HUES48 (cell line): ENCODE measurements around the gene YBEY.
A peak's percentile ranks its signal among the peaks of the same experiment; 100 is the strongest.

Experiments used
- H3K27ac ChIP-seq: one replicate; pipeline ENCODE4 v1.7.0; 2013; ENCODE audit warnings: low read depth, low read length, inconsistent platforms
- H3K27me3 ChIP-seq: 2 replicates; pipeline ENCODE4 v1.6.1; 2013; ENCODE audit warnings: mild to moderate bottlenecking, low read length; ENCODE audit not compliant: control insufficient read depth, insufficient read depth
- H3K36me3 ChIP-seq: 2 replicates; pipeline ENCODE4 v1.6.1; 2013; ENCODE audit warnings: low read length; ENCODE audit not compliant: control insufficient read depth, insufficient read depth
- H3K4me1 ChIP-seq: 2 replicates; pipeline ENCODE4 v1.6.1; 2013; ENCODE audit warnings: mild to moderate bottlenecking, low read length; ENCODE audit not compliant: control insufficient read depth, insufficient read depth
- H3K4me3 ChIP-seq: 2 replicates; pipeline ENCODE4 v1.5.1; 2013; ENCODE audit warnings: mild to moderate bottlenecking, low read depth, low read length
- H3K9ac ChIP-seq: 2 replicates; pipeline ENCODE4 v1.6.1; 2013; ENCODE audit warnings: mild to moderate bottlenecking, low read depth, low read length, moderate library complexity
- H3K9me3 ChIP-seq: 2 replicates; pipeline ENCODE4 v1.6.1; 2013; ENCODE audit warnings: low read length; ENCODE audit not compliant: control insufficient read depth, insufficient read depth

YBEY gene

GRCh38 chr21:46287541-46287940, 1.4 kb downstream of the YBEY start:
- Histone ChIP-seq H3K36me3 (peaks cover 30% of the 10 kb centered on the region), H3K27ac (no peak overlapping the region), H3K9me3 (no peaks in the 10 kb centered on the region), H3K27me3 (no peaks in the 10 kb centered on the region), H3K4me3 (peak overlapping the region; percentile 85; the same call in 1 of the 2 replicates), H3K9ac (no peak overlapping the region), H3K4me1 (peaks cover 26% of the 10 kb centered on the region)

- H3K9ac ChIP-seq = no peak overlapping the region
- H3K4me3 ChIP-seq = no peak overlapping the region
- no peaks in the 10 kb centered on the region for H3K9me3 ChIP-seq
- no peaks in the 10 kb centered on the region for H3K27me3 ChIP-seq
- H3K36me3 ChIP-seq = peaks cover 16% of the 10 kb centered on the region
- H3K4me1 ChIP-seq = peaks cover 17% of the 10 kb centered on the region
- no peak overlapping the region for H3K27ac ChIP-seq
Measured at GRCh38 chr21:46289655-46290179, 3.6 kb downstream of the YBEY start.

- no peaks in the 10 kb centered on the region for H3K9me3 ChIP-seq
- no peak overlapping the region for H3K27ac ChIP-seq
- peaks cover 16% of the 10 kb centered on the region for H3K4me1 ChIP-seq
- no peak overlapping the region for H3K4me3 ChIP-seq
- no peaks in the 10 kb centered on the region for H3K27me3 ChIP-seq
- H3K36me3 ChIP-seq = peaks cover 12% of the 10 kb centered on the region
- H3K9ac ChIP-seq = no peak overlapping the region
Measured at GRCh38 chr21:46291561-46291960, 5.4 kb downstream of the YBEY start.

- peaks cover 6% of the 10 kb centered on the region; the same call in 1 of the 2 replicates for H3K27me3 ChIP-seq
- H3K4me1 ChIP-seq = peaks cover 5% of the 10 kb centered on the region; the same call in 1 of the 2 replicates
- peaks cover 17% of the 10 kb centered on the region for H3K36me3 ChIP-seq
- H3K4me3 ChIP-seq = no peak overlapping the region
- peak overlapping the region; percentile 20 for H3K27ac ChIP-seq
- no peak overlapping the region for H3K9ac ChIP-seq
- H3K9me3 ChIP-seq = no peaks in the 10 kb centered on the region
Measured at GRCh38 chr21:46294647-46295176, 8.6 kb downstream of the YBEY start.

GRCh38 chr21:46295177-46295770, 9.1 kb downstream of the YBEY start:
- H3K9ac ChIP-seq = no peak overlapping the region
- peak overlapping the region; percentile 20 for H3K27ac ChIP-seq
- H3K9me3 ChIP-seq = no peaks in the 10 kb centered on the region

DNA sequence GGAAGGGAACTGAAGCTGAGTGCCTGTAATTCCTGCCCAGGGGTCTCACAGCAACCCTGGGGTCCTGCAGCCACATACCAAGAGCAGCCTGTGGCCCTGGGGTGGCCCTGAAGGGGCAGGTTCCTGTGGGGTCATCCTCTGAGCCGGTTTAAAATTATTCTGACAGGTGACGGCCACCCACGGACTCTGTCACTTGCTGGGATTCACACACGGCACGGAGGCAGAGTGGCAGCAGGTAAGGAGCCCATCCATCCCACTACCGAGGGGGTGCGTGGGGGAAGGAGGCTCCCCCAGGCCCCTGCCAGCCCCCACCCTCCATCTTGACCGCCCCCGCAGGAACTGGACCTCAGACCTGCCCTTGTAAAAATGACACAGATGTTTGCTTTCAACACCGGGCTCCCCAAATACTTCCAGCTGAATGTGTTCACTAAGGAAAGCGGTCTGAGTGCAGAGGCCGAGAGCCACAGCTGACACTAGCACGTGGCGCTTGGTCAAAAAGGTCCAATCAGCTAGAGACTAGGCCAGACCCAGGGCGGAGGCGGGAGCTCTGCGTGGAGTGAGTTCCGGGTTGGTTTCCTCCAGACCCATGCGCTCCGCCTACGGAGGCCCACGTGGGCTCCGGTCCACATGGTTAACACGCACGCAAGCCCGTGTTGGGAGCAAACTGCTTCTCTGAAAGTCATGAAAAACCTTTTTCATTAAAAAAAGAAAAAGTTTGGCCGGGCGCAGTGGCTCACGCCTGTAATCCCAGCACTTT, 10.0 kb downstream of the YBEY start:
- Histone ChIP-seq H3K36me3 (peaks cover 21% of the 10 kb centered on the region), H3K27me3 (peaks cover 6% of the 10 kb centered on the region; the same call in 1 of the 2 replicates), H3K9me3 (no peaks in the 10 kb centered on the region), H3K9ac (no peak overlapping the region), H3K4me3 (no peak overlapping the region), H3K4me1 (peaks cover 5% of the 10 kb centered on the region; the same call in 1 of the 2 replicates), H3K27ac (peak overlapping the region; percentile 28)

More at GRCh38 chr21:46295177-46295770, 9.1 kb downstream of the YBEY start:
- Histone ChIP-seq H3K27me3 (peaks cover 6% of the 10 kb centered on the region; the same call in 1 of the 2 replicates), H3K4me1 (peaks cover 5% of the 10 kb centered on the region; the same call in 1 of the 2 replicates), H3K4me3 (no peak overlapping the region), H3K36me3 (peaks cover 17% of the 10 kb centered on the region)

GRCh38 chr21:46297338-46298271, 11.5 kb downstream of the YBEY start:
- Histone ChIP-seq H3K27ac (no peak overlapping the region), H3K36me3 (peaks cover 23% of the 10 kb centered on the region), H3K9me3 (no peaks in the 10 kb centered on the region), H3K9ac (peak overlapping the region; percentile 13; the same call in 1 of the 2 replicates), H3K4me1 (peaks cover 5% of the 10 kb centered on the region; the same call in 1 of the 2 replicates), H3K4me3 (peak overlapping the region; percentile 59), H3K27me3 (peaks cover 6% of the 10 kb centered on the region; the same call in 1 of the 2 replicates)

DNA sequence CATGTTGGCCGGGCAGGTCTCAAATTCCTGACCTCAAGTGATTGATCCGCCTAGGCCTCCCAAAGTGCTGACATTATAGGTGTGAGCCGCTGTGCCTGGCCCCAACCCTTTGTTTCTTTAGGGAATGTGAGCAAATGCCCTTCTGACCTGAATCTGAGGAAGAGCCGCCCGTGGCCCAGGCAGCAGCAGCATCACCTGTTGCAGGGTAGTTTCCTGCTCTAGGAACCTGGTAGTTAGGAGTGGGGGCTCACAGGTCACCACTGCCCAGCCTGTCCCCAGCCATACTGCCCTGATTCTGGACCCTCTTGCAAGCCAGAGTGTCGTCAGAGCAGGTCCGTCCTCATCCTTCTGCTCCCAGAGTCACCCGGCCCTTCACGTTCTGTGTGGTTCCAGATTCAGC, 13.0 kb downstream of the YBEY start:
- Histone ChIP-seq H3K4me1 (peaks cover 5% of the 10 kb centered on the region; the same call in 1 of the 2 replicates), H3K27ac (no peak overlapping the region), H3K4me3 (no peak overlapping the region), H3K9ac (no peak overlapping the region), H3K27me3 (peaks cover 6% of the 10 kb centered on the region; the same call in 1 of the 2 replicates), H3K9me3 (no peaks in the 10 kb centered on the region), H3K36me3 (peaks cover 23% of the 10 kb centered on the region)

DNA sequence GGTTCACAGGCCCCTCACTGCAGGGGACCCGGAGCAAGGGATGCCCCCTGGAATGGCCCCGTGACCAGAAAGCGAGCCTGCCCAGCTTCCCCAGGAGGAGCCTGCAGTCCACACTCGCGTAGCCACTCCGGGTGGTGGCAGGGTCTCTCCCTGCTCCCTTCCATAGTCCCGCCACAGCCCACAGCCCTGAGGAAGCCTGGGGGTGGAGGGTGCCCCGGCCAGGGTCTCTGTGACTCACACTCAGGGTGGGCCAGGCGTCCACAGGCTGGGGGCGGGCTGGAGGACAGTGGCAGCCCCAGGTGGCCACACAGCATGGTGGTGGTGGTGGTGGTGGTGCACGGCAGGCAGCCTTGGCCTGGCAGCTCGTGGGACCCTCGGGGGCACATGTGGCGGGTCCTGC, 15.6 kb downstream of the YBEY start:
- H3K9ac ChIP-seq = no peak overlapping the region
- no peaks in the 10 kb centered on the region for H3K4me1 ChIP-seq
- no peak overlapping the region for H3K4me3 ChIP-seq
- H3K27ac ChIP-seq = no peak overlapping the region
- peaks cover 6% of the 10 kb centered on the region; the same call in 1 of the 2 replicates for H3K27me3 ChIP-seq
- H3K9me3 ChIP-seq = no peaks in the 10 kb centered on the region
- H3K36me3 ChIP-seq = peaks cover 33% of the 10 kb centered on the region

DNA sequence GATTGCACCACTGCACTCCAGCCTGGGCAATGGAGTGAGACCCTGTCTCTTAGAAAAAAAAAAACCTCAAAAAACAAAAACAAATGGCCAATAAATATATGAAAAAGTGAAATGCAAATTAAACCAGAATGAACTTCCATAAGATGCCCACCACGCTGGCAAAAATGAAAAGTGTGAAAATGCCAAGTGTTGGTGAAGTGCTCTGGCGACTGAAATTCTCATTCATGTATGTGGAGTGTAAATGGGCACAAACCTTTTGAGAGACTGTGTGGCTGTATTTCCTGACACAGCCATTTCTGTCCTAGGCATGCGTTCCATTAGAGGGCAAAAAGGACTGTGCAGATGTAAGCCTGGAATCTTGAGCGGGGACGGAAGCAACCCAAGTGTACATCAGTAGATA, 18.3 kb downstream of the YBEY start:
- Histone ChIP-seq H3K9me3 (no peaks in the 10 kb centered on the region), H3K4me1 (no peaks in the 10 kb centered on the region), H3K4me3 (no peak overlapping the region), H3K27me3 (no peaks in the 10 kb centered on the region), H3K9ac (no peak overlapping the region), H3K27ac (no peak overlapping the region), H3K36me3 (peaks cover 40% of the 10 kb centered on the region)
